GM19025 (cell line): ENCODE measurements around the gene CELA2B.
"Not testable (repeated sequence)": the region's sequence is repeated elsewhere in the genome, so short reads cannot be mapped to it uniquely, and the experiment has no call there.

ENCODE experiments used
- ATAC-seq: cut with Tn5 transposase; IDR thresholded peaks from one replicate; pipeline ENCODE4 v1.9.1; 2021; ENCODE audit warnings: mild to moderate bottlenecking, low read depth, moderate library complexity; ENCODE audit not compliant: unreplicated experiment

Gene CELA2B

DNA sequence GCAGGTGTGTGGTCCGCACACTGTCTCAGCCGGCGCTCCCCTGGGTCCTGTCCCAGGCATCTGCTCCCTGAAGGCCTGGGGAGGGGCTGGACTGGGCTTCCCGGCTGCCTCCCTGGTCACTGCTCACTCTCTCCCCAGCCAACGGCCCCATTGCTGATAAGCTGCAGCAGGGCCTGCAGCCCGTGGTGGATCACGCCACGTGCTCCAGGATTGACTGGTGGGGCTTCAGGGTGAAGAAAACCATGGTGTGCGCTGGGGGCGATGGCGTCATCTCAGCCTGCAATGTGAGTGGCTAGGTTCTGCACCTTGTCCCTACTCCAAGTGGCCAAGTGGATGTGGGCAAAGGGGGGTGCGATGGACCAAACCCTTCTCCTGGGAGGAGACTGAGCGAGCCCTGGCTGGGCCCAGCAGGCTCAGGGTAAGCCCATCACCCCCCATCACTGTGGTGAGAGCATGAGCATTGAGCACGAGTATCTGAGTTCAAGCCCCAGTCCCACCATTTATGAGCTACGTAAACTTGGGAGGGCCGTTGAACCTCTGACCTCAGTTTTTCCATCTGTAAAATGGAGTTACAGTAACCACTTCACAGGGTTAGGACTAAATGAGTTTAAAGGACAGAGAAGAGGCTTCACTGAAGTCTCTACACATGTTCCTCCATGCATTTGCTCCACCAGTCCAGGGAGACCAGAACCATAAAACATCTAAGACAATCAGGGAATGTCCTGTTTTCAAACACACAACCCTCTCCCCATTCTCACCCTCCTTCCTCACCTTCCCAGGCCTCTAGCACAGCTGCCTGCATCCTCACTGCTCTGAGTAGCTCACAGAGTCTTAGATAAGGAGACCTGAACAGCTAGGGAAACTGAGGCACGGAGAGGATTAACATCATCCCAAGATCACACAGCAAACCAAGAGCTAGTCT, 31.2 kb upstream of the CELA2B start:
- no peak for ATAC-seq

DNA sequence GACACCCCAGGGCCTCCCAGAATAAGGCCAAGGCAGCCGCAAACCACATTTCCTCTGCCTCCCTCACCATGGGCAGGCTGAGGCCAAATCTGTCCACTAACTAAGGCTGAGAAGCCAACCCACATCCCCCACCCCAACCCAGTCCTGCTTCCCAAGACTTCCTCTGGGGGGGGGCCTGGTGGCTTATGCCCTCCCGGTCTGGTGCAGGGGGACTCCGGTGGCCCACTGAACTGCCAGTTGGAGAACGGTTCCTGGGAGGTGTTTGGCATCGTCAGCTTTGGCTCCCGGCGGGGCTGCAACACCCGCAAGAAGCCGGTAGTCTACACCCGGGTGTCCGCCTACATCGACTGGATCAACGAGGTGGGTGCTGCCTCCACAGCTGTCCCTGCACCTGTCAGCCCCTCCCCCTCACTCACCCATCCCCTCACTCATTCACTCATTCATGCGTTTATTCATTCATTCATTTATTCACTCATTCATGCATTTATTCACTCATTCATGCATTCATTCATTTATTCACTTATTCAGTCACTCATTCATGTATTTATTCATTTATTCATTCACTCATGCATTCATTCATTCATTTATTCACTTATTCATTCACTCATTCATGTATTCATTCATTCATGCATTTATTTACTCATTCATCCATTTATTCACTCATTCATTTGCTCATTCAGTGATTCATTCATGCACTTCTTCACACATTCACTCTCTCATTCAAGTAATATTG, 30.3 kb upstream of the CELA2B start:
- no peak for ATAC-seq

DNA sequence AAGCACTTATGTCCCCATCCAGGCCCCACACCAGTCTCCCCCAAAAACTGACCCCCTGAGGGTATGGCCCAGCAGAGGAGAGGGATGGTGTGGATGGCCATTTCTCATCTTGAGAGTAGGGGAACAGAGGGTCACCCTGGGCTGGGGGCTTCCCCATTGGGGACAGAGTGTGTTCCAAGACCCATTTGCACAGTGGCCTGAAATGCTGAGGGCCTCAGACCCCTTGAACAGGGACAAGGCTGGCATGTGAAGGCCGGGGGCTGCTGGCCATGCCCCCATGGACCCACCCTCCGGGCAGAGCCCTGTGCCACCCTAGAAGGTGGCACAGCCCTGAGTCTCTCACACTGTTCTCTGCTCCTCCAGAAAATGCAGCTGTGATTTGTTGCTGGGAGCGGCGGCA, 29.7 kb upstream of the CELA2B start:
- ATAC-seq, result no peak

DNA sequence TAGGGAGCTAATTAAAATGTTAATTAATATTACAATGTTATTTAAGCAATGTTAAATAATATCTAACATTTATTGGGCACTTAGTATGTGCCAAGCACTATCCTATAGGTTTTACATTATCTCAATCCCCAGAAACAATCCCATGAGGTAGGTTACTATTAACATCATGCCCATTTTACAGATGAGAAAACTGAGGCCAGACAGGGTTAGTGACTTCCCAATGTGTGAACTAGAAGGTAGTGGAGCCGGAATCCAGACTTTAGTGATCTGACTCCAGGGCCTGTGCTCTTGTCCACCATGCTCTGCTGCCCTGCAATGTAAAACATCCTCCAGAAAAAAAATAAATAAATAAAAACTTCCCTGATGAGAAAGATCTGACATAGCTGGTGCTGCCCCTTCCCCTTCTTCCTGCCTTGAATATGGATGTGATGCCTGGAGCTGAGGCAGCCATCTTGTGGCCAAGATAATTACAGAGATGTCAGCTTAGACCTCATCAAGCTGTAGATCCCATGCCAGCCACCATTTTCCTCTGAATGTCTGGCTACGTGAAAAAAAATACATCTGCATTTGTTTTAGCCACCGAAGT, 26.9 kb upstream of the CELA2B start:
- ATAC-seq, result no peak

DNA sequence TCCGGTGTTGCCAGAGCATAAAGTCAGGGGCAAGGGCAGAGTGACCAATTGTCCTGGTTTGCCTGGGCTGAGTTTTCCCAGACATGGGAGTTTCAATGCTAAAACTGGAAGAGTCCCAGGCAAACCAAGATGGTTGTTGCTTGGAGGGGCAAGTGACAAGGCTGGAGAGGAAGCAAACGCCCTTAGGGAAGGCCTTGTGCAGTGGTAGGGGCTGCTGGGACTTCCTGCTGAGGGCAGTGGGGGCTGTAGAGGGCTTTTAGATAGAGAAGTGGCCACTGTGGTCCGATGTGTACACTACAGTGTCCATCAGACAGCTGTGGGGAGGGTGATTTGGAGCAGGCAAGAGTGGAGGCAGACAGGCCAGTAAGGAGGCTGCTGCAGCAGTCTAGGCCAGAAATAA, 26.3 kb upstream of the CELA2B start:
- no peak for ATAC-seq

DNA sequence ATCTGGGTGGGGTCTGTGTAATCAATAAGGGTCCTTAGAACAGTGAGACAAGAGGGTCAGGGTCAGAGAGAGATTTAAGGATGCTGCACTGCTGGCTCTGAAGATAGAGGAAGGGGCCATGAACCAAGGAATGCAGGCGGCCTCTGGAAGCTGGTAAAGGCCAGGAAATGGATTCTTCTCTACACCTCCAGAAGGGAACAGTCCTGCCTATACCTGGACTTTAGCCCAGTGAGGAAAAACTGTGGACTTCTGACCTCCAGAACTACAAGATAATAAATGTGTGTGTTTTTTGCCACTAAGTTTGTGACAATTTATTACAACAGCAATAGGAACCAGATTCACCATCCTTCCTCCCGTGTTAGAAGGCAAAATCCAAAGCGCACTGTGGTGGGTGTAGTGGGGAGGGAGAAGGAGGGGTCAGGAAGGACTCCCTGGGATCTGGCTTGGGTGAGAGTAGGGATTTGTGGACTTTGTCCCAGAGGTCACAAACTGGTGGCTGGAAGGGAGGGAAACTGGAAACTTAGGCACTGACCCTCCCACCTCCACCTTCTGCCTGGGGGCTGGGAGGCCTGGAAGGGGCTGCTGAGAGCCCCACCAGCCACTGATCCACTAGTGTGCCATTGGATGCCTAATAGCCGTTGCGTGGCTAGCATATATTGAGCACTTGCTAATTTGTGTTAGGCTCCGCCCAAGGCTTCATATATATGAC, 24.7 kb upstream of the CELA2B start:
- no peak for ATAC-seq

DNA sequence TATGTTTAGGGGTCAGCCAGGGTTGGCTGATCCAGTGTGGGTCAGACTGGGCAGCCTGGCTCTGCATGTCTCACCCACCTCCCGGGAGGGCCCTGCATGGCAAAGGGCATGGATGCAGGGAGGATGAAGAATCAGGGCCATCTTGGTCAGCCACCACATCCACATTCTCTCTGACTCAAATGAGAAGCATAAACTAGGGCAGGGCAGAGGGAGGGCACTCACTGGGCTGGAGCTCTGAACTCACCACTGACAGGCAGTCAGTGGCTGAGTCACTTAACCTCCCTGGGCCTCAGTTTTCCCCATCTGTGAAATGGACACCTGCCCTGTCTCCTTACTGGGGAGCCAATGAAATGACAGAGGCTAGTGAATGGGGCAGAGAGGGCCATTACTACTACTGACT, 23.7 kb upstream of the CELA2B start:
- ATAC-seq, result no peak

DNA sequence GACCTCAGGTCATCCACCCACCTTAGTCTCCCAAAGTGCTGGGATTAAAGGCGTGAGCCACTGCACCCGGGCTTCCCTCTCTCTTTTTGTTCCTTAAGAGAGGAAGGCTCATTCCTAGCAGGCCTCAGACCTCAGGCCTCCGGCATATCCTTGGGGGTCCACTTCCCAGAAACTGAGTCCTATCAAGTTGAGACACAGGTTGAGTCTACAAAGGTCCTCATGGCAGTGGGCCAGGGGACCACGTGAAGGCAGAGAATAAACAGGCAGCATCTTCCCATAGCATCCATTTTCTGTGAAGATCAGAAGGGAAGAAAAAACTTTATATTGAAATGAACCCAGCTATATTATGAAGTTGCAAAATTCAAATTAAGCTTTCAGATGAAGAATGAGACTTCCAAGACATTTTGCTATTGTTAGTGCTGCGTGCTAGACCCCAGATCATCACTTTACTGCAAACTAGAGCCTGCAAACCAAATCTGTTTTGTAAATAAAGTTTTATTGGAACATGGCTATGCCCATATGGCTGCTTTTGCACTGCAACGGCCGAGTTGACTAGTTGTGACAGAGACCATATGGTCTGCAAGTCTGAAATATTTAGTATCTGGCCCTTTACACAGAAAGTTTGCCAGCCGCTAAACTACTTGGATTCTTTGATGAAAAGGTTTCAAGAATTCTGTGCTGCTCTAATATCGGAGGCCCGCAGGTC, 22.9 kb upstream of the CELA2B start:
- no peak for ATAC-seq

DNA sequence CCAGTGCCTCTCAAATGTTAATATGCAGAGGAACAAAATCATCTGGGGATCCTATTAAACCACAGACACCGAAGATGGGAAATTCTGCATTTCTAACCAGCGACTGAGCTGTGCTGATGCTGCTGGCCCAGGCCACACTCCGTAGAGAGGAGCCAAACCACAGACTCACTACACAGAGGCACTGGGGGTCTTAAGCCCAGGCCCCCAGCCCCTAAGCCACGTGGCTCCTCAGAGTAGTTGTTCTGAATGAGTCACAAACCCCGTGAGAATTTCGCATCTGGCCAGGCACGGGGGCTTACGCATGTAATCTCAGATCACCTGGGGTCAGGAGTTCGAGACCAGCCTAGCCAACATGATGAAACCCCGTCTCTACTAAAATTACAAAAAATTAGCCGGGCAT, 22.2 kb upstream of the CELA2B start:
- ATAC-seq, result no peak

DNA sequence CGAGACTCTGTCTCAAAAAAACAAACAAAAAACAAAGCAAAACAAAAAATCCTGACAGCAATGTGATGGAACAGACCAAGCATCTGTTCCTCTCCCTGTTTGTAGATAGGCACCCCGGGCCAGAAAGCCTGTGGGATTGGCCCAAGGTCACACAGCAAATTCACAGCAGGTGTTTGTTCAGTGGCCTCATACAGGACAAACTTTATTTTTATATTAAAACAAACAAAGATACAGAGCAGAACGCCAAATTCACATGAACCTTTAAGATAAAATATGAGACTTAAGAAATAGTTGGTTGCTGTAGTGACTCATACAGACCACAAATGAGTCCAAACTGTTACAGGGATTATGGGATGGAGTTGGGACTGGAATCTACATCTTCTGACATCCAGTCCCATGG, 21.6 kb upstream of the CELA2B start:
- no peak for ATAC-seq

DNA sequence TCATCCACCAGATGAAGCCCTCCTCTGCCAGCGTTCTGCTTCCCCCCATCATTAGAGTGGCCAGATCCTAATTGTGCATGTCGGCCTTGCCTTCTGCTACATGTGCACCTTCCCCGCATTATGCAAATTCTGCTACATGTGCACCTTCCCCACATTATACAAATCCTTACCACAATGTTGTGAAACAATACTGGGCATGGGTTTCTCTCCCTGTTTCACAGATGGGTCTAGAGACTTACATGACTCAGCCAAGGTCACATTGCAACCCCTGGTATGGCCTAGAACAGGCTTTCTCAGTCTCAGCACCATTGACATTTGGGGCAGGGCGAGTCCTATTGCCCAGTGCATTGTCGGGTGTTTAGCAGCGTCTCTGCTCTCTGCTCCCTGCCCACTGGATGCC, 20.4 kb upstream of the CELA2B start:
- ATAC-seq, result no peak

DNA sequence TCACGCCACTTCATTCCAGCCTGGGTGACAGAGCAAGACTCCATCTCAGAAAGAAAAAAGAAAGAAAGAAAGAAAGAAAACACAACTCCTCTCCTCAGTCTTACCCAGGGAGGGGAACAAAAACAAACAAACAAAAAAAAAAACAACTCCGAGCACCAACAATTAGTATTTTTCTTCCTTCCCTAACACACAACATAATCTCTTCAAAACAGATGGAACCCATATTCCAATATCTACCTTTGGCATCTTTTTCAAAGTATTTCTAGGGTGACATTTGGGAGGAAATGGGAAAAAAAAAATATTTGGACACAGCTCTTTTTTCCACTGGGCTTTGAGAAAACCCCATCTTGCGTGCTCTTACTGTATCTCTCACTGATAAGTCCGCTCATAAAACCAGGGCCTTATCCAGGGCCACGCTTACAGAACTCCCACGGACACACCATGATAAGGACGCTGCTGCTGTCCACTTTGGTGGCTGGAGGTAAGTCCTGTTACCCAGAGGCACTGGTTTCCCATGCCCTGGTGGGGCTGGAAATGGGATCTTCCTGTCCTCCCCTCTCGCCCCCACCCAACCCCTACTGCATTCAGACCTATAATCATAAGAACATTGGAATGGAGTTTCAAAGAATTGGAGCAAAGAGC, 19.5 kb upstream of the CELA2B start, which contains the start of gene CELA2A:
Gene CELA2A (plus strand): TSS at position 420 of the 642 bp plus-strand sequence. CDS start 22 bp downstream, at position 442.
- no peak for ATAC-seq

DNA sequence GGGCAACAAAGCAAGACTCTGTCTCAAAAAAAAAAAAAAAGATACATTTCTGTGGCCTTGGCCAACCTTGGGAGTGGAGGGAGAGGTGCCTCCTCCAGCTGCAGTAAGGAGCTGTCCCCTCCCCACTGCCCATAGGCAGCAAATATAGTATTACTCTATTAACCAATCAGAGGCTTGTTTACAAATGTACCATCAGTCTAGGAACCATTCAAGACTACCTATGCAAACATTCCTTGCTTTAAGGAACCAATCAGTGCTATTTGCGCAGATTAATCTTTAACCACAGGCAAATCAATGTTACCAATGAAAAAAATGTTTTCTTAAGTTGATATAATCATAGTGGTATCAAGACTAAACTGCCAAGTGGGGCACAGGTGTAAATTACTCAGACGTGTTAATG, 18.3 kb upstream of the CELA2B start:
- ATAC-seq, result no peak

DNA sequence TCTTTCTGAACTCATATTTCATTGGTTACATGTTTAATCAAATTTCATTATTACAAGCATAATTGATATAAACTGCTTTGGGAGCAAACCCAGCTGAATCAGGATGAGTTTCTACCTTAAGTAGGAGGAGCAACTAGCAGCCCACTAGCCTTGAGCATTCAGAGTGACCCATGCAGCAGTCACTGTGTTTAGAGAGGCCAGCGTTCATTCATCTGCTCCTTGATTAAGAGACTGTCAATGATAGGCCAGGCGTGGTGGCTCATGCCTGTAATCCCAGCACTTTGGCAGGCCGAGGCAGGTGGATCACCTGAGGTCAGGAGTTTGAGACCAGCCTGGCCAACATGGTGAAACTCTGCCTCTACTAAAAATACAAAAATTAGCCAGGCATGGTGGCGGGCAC, 17.5 kb upstream of the CELA2B start:
- not testable (repeated sequence) for ATAC-seq

DNA sequence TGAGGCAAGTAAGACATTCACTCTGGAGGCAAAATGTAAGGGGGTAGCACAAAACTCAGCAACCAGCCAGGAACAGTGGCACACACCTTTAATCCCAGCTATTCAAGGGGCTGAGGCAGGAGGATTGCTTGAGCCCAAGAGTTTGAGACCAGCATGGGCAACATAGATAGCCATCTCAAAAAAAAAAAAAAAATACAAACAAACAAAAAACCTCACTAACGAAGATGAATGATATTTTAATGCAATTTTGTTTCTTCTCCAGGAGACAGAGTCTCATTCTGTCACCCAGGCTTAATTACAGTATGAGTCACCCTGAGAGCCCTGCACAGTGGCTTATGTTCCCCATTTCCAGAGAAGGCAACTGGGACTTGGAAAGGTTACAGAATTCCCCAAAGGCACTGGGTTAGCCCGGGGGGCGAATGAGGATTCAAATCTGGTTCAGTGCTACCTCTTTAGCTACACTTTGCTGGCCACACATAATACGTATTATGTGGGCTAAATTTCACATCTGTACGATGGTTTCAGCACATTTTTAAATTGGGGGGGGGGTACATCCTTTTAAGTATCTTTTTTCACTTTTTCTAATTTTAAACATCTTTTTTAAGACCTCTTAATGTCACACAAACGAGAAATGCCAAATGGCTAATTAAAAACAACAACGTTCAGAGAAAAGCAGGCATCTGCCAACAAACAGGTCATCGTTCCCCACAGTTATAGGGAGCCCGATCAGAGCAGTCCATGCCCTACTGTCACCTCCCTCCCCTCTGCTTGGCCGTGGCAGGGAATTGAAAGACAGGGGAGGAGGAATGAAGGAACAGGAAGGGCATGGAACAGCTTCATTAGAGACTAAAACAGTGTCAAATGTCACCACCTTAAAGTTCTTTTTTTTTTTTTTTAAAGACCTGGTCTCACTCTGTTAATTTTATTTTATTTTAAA, 15.9 kb upstream of the CELA2B start:
- ATAC-seq, result no peak

DNA sequence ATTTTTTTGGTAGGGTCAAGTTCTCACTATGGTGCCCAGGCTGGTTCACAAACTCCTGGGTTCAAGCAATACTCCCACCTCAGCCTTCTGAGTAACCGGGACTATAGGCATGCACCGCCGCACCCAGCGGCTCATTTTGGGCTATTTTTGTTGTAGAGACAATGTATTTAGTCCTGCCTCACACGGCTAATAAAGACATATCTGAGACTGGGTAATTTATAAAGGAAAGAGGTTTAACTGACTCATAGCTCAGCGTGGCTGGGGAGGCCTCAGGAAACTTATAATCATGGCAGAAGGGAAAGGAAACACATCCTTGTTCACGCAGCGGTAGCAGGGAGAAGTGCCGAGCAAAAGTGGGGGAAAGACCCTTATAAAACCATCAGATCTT, 15.2 kb upstream of the CELA2B start:
- no peak for ATAC-seq

DNA sequence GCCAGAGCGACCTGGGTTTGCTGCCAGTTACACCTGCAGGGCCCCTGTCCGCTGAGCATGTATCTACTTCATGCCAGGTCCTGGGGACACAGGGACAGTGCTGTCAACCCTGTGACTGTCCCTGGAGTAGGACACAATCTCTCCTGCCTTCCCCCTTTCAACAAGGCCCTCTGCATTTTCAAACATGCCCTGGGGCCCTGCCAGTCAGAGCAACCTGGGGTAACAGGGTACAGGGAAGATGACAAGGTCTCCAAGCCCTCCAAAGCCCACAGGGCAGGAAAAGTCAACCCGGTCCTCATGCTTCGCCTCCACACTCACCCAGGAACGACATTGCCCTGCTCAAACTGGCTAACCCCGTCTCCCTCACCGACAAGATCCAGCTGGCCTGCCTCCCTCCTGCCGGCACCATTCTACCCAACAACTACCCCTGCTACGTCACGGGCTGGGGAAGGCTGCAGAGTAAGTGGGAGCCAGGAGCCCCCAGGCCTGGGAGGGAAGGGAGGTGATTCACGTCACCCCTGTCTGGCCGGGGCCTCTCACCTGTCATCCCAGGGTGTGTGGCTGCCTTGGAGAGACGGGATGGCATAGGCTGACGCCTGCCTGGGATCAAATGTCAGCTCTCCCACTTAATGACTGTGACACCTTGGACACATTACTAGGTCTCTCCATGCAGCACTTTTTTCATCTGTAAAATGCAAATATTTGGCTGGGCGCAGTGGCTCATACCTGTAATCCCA, 12.7 kb upstream of the CELA2B start:
- not testable (repeated sequence) for ATAC-seq

DNA sequence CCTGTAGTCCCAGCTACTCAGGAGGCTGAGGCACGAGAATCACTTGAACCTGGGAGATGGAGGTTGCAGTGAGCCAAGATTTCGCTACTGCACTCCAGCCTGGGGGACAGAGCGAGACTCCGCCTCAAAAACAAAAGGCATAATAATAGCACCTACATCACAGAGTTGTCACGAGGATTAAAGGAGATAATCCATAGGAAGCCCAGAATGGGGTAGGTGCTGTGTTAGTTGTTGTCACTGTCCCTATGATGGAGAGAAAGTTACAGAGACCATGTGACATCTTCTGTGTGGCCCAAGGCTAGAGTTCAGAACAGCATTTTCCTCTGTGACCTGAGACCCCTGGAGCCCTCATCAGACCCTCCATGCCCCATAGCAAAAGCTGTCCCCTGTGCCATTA, 12.0 kb upstream of the CELA2B start:
- ATAC-seq, result not testable (repeated sequence)
